GM12878 (cell line): ENCODE measurements around the gene SUPT3H. TPM values are rescaled to one million over a fixed set of nuclear protein-coding genes. Genes with fewer than 3 reads are reported as not detected.
A peak's percentile ranks its signal among the peaks of the same experiment; 100 is the strongest.

ENCODE experiments used
- ATAC-seq: fragments of 200-7000 bp; cut with Tn5 transposase; 3 replicates; pipeline ENCODE4 v1.9.1; 2020; ENCODE audit warnings: mild to moderate bottlenecking, moderate library complexity
- BruUV-seq: library from RNA; stranded (reverse); fragments of 400-500 nt; replicated peaks from 2 replicates; lab custom pipeline; 2021; lab: Mats Ljungman, UMichigan
- CTCF ChIA-PET: fragments of 300-600 bp; sonication (Branson Sonifier 250); formaldehyde crosslinking; extraction: SDS; loops from one replicate; lab custom pipeline; 2021; ENCODE audit warnings: inconsistent platforms; lab: Yijun Ruan, JAX
- POLR2A ChIA-PET: fragments of 350-600 bp; formaldehyde crosslinking; extraction: SDS; loops from one replicate; lab custom pipeline; 2021; ENCODE audit warnings: inconsistent platforms; lab: Charles Lee
- RAD21 ChIA-PET: fragments of 300-600 bp; sonication (Branson Sonifier 250); formaldehyde crosslinking; loops from one replicate; lab custom pipeline; 2023; ENCODE audit warnings: antibody characterized with exemption; ENCODE audit not compliant: unreplicated experiment; lab: Charles Lee
- SMC1A ChIA-PET: fragments of 300-600 bp; sonication (Branson Sonifier 250); formaldehyde crosslinking; loops from one replicate; lab custom pipeline; 2023; ENCODE audit not compliant: unreplicated experiment, uncharacterized antibody; lab: Charles Lee
- DNase-seq: peaks from one replicate; pipeline ENCODE4 v3.0.0-alpha.2; 2011; ENCODE audit warnings: low read depth, low spot score
- FAIRE-seq: peaks from 3 replicates; lab custom pipeline; 2011; peaks lifted over from hg19 to GRCh38; lab: Jason Lieb, UNC
- H2AFZ ChIP-seq: 2 replicates; pipeline ENCODE4 v1.6.0; 2011; ENCODE audit warnings: low read depth, low read length, control low read depth; ENCODE audit not compliant: control insufficient read depth
- H3K27ac ChIP-seq: 2 replicates; pipeline ENCODE4 v1.5.1; 2011; ENCODE audit warnings: control low read depth; ENCODE audit not compliant: control insufficient read depth, insufficient read depth
- H3K27me3 ChIP-seq, 2 experiments: replicated peaks in 1 of 2; 2 replicates each; pipeline versions ENCODE4 v1.6.0 to v1.6.1; 2011; ENCODE audit warnings: low read length in 1 of 2; ENCODE audit not compliant: control insufficient read depth in 2 of 2, insufficient read depth in 2 of 2
- H3K36me3 ChIP-seq, 2 experiments: 2 replicates each; pipeline ENCODE4 v1.5.1; 2011; ENCODE audit warnings: low read length in 1 of 2; ENCODE audit not compliant: control insufficient read depth in 2 of 2, insufficient read depth in 2 of 2
- H3K4me1 ChIP-seq: 2 replicates; pipeline ENCODE4 v1.6.1; 2011; ENCODE audit warnings: mild to moderate bottlenecking, low read length, moderate library complexity, mixed read lengths; ENCODE audit not compliant: control insufficient read depth, insufficient read depth
- H3K4me2 ChIP-seq: 2 replicates; pipeline ENCODE4 v1.6.0; 2011; ENCODE audit warnings: control low read depth; ENCODE audit not compliant: control insufficient read depth, insufficient read depth
- H3K4me3 ChIP-seq: fragments of 200-600 bp; sonication (generic); 2 replicates; pipeline ENCODE4 v1.5.1; 2016
- H3K79me2 ChIP-seq: 2 replicates; pipeline ENCODE4 v1.6.0; 2011; ENCODE audit warnings: low read length; ENCODE audit not compliant: control insufficient read depth, insufficient read depth
- H3K9ac ChIP-seq: 2 replicates; pipeline ENCODE4 v1.8.0; 2011; ENCODE audit warnings: low read length, control low read depth, mixed read lengths; ENCODE audit not compliant: control insufficient read depth, insufficient read depth
- H3K9me3 ChIP-seq: replicated peaks from 3 replicates; pipeline ENCODE4 v1.5.1; 2011; ENCODE audit warnings: mild to moderate bottlenecking, low read length; ENCODE audit not compliant: control insufficient read depth, insufficient read depth
- H4K20me1 ChIP-seq: 2 replicates; pipeline ENCODE4 v1.6.0; 2011; ENCODE audit not compliant: control insufficient read depth, insufficient read depth
- CBX5 ChIP-seq: sonication (generic); IDR thresholded peaks from 2 replicates; pipeline ENCODE4 v1.6.1; 2016; ENCODE audit warnings: low read depth, moderate library complexity, mild to moderate bottlenecking, inconsistent platforms
- CREB1 ChIP-seq: IDR thresholded peaks from 2 replicates; pipeline ENCODE4 v1.6.1; 2012; ENCODE audit warnings: low read depth, mild to moderate bottlenecking, inconsistent platforms
- DPF2 ChIP-seq: fragments of 450-650 bp; IDR thresholded peaks from 2 replicates; pipeline ENCODE4 v1.6.1; 2017; ENCODE audit warnings: mild to moderate bottlenecking
- ETV6 ChIP-seq, 2 experiments: fragments of 450-650 bp in 1 of 2; IDR thresholded peaks in 1 of 2; conservative IDR thresholded peaks in 1 of 2; 2 replicates each; pipeline ENCODE4 v1.6.1; 2014; ENCODE audit warnings: antibody characterized with exemption in 1 of 2, borderline replicate concordance in 1 of 2, low read depth in 1 of 2, mild to moderate bottlenecking in 1 of 2, moderate library complexity in 1 of 2
- IKZF1 ChIP-seq: fragments of 450-650 bp; conservative IDR thresholded peaks from 2 replicates; pipeline ENCODE4 v1.6.1; 2017; ENCODE audit warnings: antibody characterized with exemption, mild to moderate bottlenecking
- IKZF2 ChIP-seq, 2 experiments: fragments of 450-650 bp; IDR thresholded peaks; 2 replicates each; pipeline ENCODE4 v1.6.1; 2017; ENCODE audit warnings: mild to moderate bottlenecking in 2 of 2, moderate library complexity in 2 of 2
- MEF2A ChIP-seq: IDR thresholded peaks from 2 replicates; pipeline ENCODE4 v1.6.1; 2011; ENCODE audit warnings: low read depth, mild to moderate bottlenecking, low read length, moderate library complexity; ENCODE audit not compliant: insufficient read depth
- MEF2B ChIP-seq: fragments of 450-650 bp; IDR thresholded peaks from 2 replicates; pipeline ENCODE4 v1.6.1; 2018; ENCODE audit warnings: mild to moderate bottlenecking, moderate library complexity; ENCODE audit not compliant: partially characterized antibody, poor library complexity, severe bottlenecking
- MLLT1 ChIP-seq: fragments of 450-650 bp; IDR thresholded peaks from 2 replicates; pipeline ENCODE4 v1.6.1; 2016; ENCODE audit warnings: mild to moderate bottlenecking
- MTA2 ChIP-seq: fragments of 450-650 bp; IDR thresholded peaks from 2 replicates; pipeline ENCODE4 v1.6.1; 2016; ENCODE audit warnings: low read depth, mild to moderate bottlenecking, moderate library complexity
- MTA3 ChIP-seq: IDR thresholded peaks from 2 replicates; pipeline ENCODE4 v1.6.1; 2012; ENCODE audit warnings: low read length, inconsistent platforms, borderline replicate concordance
- NBN ChIP-seq: fragments of 450-650 bp; IDR thresholded peaks from 2 replicates; pipeline ENCODE4 v1.6.1; 2016
- PKNOX1 ChIP-seq: fragments of 450-650 bp; IDR thresholded peaks from 2 replicates; pipeline ENCODE4 v1.6.1; 2016; ENCODE audit warnings: mild to moderate bottlenecking
- RAD51 ChIP-seq: fragments of 450-650 bp; IDR thresholded peaks from 2 replicates; pipeline ENCODE4 v1.6.1; 2016; ENCODE audit warnings: moderate library complexity, mild to moderate bottlenecking, inconsistent platforms
- RUNX3 ChIP-seq: IDR thresholded peaks from 2 replicates; pipeline ENCODE4 v1.6.1; 2012; ENCODE audit warnings: low read length, inconsistent platforms
- SKIL ChIP-seq: fragments of 450-650 bp; IDR thresholded peaks from 2 replicates; pipeline ENCODE4 v1.6.1; 2017; ENCODE audit warnings: mild to moderate bottlenecking, low read depth, inconsistent platforms; ENCODE audit not compliant: poor library complexity, severe bottlenecking
- SPI1 ChIP-seq: IDR thresholded peaks from 2 replicates; pipeline ENCODE4 v1.6.1; 2011; ENCODE audit warnings: low read depth, mild to moderate bottlenecking, low read length, moderate library complexity, borderline replicate concordance; ENCODE audit not compliant: insufficient read depth
- ZNF217 ChIP-seq: fragments of 450-650 bp; IDR thresholded peaks from 2 replicates; pipeline ENCODE4 v1.6.1; 2017; ENCODE audit warnings: antibody characterized with exemption, mild to moderate bottlenecking
- WGBS: methylation state at CpG from one replicate; pipeline ENCODE4 v1.1.6; 2016; ENCODE audit warnings: low lambda C conversion rate; ENCODE audit not compliant: insufficient replicate concordance, insufficient coverage; ENCODE audit errors: missing lambda C conversion rate; 5-methylcytosine and 5-hydroxymethylcytosine counted together
- in situ Hi-C: fragments of 300-500 bp; cut with MboI; formaldehyde crosslinking; loops from 9 replicates; pipeline ENCODE4 v1.14.3; 2018; ENCODE audit warnings: mixed read lengths
- intact Hi-C: fragments of 100-400 bp; cut with micrococcal nuclease; formaldehyde crosslinking; loops from one replicate; pipeline ENCODE4 v1.14.2; 2022; ENCODE audit not compliant: unreplicated experiment
- polyA plus RNA-seq, 11 experiments: library from polyadenylated mRNA; depleted of rRNA in 4 of 11; unstranded in 6 of 11; stranded (reverse) in 5 of 11; fragments of >200 nt; fragmentation: Nextera tagmentation in 4 of 11; fragmentation: Illumina TruSeq in 1 of 11; extraction: Ambion mirVana in 4 of 11; extraction: Trizol in 1 of 11; gene quantifications; 1 replicate in 1 of 11; 2 replicates in 10 of 11; pipeline versions ENCODE4 v1.2.1 to v1.2.3, GENCODE V29; 2011 to 2016; ENCODE audit warnings: inconsistent platforms in 2 of 11, missing spikeins in 2 of 11, low read depth in 1 of 11
- total RNA-seq, 4 experiments: library from RNA; depleted of rRNA in 3 of 4; stranded (reverse); fragments of >200 nt in 3 of 4; fragmentation: Illumina TruSeq in 1 of 4; extraction: Trizol in 1 of 4; gene quantifications; 2 replicates each; pipeline versions ENCODE4 v1.2.1 to v1.2.3, GENCODE V29; 2013 to 2021

Gene SUPT3H
- total and polyA plus RNA-seq, 10 of the 15 experiments (the other 5 are each of a cell fraction or from before 2014, with no cell fraction given), result 0.51 to 3.7 (median 2.0) TPM

- Histone ChIP-seq H3K9ac (no peak overlapping the region), H3K4me1 (peaks cover 9% of the 10 kb centered on the region), H3K27me3 (no peaks in the 10 kb centered on the region), H3K36me3 (no peaks in the 10 kb centered on the region), H2AFZ (no peak overlapping the region), H4K20me1 (no peaks in the 10 kb centered on the region), H3K4me3 (no peak overlapping the region), H3K27ac (no peak overlapping the region), H3K9me3 (no peaks in the 10 kb centered on the region), H3K79me2 (no peaks in the 10 kb centered on the region), H3K4me2 (peak overlapping the region; percentile 38)
- ChIA-PET SMC1A (no interaction called here), POLR2A (no interaction called here), CTCF (no interaction called here), RAD21 (no interaction called here)
- in situ Hi-C loops, result no loop called here
- no TSS peak for BruUV-seq
- ATAC-seq, result peak; percentile 71
- DNase-seq, result peak; percentile 42
- no peak for FAIRE-seq
- TF ChIP-seq MTA2 (peak; percentile 81), NBN (0 out of 2 replicates have a peak, but pooled peaks have one; percentile 35), SKIL (peak; percentile 42), DPF2 (0 out of 2 replicates have a peak, but pooled peaks have one; percentile 20), RAD51 (no peak), SPI1 (peak; percentile 55; the same call in 1 of the 2 replicates), CREB1 (no peak), RUNX3 (peak; percentile 72), PKNOX1 (0 out of 2 replicates have a peak, but pooled peaks have one; percentile 36), MEF2B (peak; percentile 96), MTA3 (no peak), IKZF2 (IDR thresholded peaks at IDR 0.05) (peak; percentile 18 to 37; a peak in 1 of 4 replicates), MEF2A (peak; percentile 86), MLLT1 (peak; percentile 56; the same call in 1 of the 2 replicates), ZNF217 (peak; percentile 53; the same call in 1 of the 2 replicates), ETV6 (conservative IDR thresholded peaks at IDR 0.05 in 1 of 2, IDR thresholded peaks at IDR 0.05 in 1 of 2; ENCODE audit: borderline replicate concordance in 1 of 2, low read depth in 1 of 2) (no peak), CBX5 (no peak), IKZF1 (peak; percentile 47; the same call in 1 of the 2 replicates)
- 70% methylated on average over 2 of the region's 2 CpGs for WGBS
- intact Hi-C loops, result no loop called here
These were observed 547.9 kb downstream of the SUPT3H start for GRCh38 chr6:44829836-44830235.
